ENCODE measurements around the gene RECQL5.
"Not testable (repeated sequence)": the region's sequence is repeated elsewhere in the genome, so short reads cannot be mapped to it uniquely, and the experiment has no call there.

The RECQL5 gene

GRCh38 chr17:75595284-75595919, 71.6 kb downstream of the RECQL5 start:
- DNase-seq (ENCODE audit: insufficient read length, low spot score), result no peak
- TF ChIP-seq CTCF (IDR thresholded peaks at IDR 0.05; ENCODE audit: insufficient read depth, missing control alignments), result no peak
- no peak for FAIRE-seq

GRCh38 chr17:75594499-75595283, 72.3 kb downstream of the RECQL5 start:
- no peak for TF ChIP-seq CTCF (IDR thresholded peaks at IDR 0.05; ENCODE audit: insufficient read depth, missing control alignments)
- no peak for FAIRE-seq

DNA sequence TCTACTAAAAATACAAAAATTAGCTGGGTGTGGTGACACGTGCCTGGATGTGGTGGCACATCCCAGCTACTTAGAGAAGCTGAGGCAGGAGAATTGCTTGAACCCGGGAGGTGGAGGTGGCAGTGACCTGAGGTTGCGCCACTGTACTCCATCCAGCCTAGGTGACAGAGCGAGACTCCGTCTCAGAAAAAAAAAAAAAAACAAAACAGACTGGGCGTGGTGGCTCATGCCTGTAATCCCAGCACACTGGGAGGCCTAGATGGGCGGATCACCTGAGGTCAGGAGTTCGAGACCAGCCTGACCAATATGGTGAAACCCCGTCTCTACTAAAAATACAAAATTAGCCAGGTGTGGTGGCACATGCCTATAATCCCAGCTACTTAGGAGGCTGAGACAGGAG, 73.5 kb downstream of the RECQL5 start:
- FAIRE-seq; DNase-seq (ENCODE audit: insufficient read length, low spot score): not testable (repeated sequence)

More at GRCh38 chr17:75594499-75595283, 72.3 kb downstream of the RECQL5 start:
- no peak for DNase-seq (ENCODE audit: insufficient read length, low spot score)

GRCh38 chr17:75592348-75593020, 74.5 kb downstream of the RECQL5 start:
- no peak for DNase-seq (ENCODE audit: insufficient read length, low spot score)
- FAIRE-seq, result no peak
- no peak for TF ChIP-seq CTCF (IDR thresholded peaks at IDR 0.05; ENCODE audit: insufficient read depth, missing control alignments)

GRCh38 chr17:75591722-75592302, 75.1 kb downstream of the RECQL5 start:
- no peak for FAIRE-seq
- no peak for TF ChIP-seq CTCF (IDR thresholded peaks at IDR 0.05; ENCODE audit: insufficient read depth, missing control alignments)

DNA sequence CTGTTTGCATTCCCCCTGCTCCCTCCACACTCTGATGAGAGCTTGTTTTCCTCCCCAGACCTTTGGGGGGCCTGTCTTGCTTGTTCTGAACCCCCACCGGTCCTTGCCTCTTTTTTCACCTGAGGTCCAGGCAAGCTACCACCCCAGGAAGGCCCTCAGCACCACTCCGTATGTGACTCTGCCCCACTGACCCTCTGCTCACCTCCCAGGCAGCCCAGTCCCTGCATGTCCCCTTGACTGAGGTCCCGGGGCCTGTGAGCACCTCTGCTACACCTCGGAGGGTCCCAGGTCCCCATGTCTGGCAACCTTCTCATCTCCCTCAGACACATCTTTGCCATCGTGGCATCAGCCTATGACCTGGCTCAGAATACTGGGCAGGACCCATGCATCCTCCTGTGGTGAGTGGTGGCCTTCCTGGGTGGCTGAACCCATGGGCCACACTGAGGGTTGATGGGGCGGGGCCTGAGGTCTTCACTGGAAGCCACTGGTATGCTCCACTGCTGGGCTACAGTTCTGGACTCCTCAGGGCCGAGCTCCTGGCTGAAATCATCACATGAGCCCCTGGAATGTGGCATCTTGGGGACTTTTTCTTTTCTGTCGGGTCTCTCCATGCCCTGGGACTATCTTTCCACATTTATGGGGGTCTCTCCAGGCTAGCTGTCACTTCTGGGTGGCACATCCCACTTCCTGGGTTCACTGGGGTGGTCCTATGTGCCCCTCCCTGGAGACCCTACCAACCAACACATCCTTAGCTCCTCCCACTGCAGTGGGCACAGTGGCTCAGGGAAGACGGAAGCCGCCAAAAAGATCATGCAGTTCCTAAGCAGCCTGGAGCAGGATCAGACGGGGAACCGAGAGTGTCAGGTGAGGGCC, 75.9 kb downstream of the RECQL5 start:
- no peak for FAIRE-seq
- TF ChIP-seq CTCF (IDR thresholded peaks at IDR 0.05; ENCODE audit: insufficient read depth, missing control alignments), result no peak

More at GRCh38 chr17:75591722-75592302, 75.1 kb downstream of the RECQL5 start:
- DNase-seq (ENCODE audit: insufficient read length, low spot score), result no peak

More for the DNA sequence above, 75.9 kb downstream of the RECQL5 start:
- no peak for DNase-seq (ENCODE audit: insufficient read length, low spot score)

Data from D721Med (cell line).